ES-I3 (cell line): ENCODE data around the gene PPFIA2.

Source experiments
- H3K36me3 ChIP-seq: 2 replicates; pipeline ENCODE4 v1.6.1; 2013; ENCODE audit warnings: mild to moderate bottlenecking, low read length, control low read depth, moderate library complexity; ENCODE audit not compliant: insufficient read depth
- H3K4me1 ChIP-seq: 2 replicates; pipeline ENCODE4 v1.6.1; 2013; ENCODE audit warnings: mild to moderate bottlenecking, control low read depth, low read length; ENCODE audit not compliant: insufficient read depth
- H3K9ac ChIP-seq: 2 replicates; pipeline ENCODE4 v1.6.1; 2013; ENCODE audit warnings: low read depth, mild to moderate bottlenecking, low read length, moderate library complexity
- H3K9me3 ChIP-seq: 2 replicates; pipeline ENCODE4 v1.6.1; 2013; ENCODE audit warnings: mild to moderate bottlenecking, low read length, moderate library complexity; ENCODE audit not compliant: control insufficient read depth, insufficient read depth

The PPFIA2 gene

GRCh38 chr12:81354327-81354932 lies 404.7 kb downstream of the PPFIA2 start:
- H3K9ac ChIP-seq, result no peak overlapping the region
- no peaks in the 10 kb centered on the region for H3K4me1 ChIP-seq
- no peaks in the 10 kb centered on the region for H3K9me3 ChIP-seq
- H3K36me3 ChIP-seq, result no peaks in the 10 kb centered on the region

GRCh38 chr12:81350309-81350708 lies 408.8 kb downstream of the PPFIA2 start:
- Histone ChIP-seq H3K9me3 (no peaks in the 10 kb centered on the region), H3K4me1 (no peaks in the 10 kb centered on the region), H3K36me3 (no peaks in the 10 kb centered on the region), H3K9ac (no peak overlapping the region)

- no peaks in the 10 kb centered on the region for H3K36me3 ChIP-seq
Measured at GRCh38 chr12:81347404-81347803, 411.7 kb downstream of the PPFIA2 start.

GRCh38 chr12:81340910-81341309 lies 418.2 kb downstream of the PPFIA2 start:
- Histone ChIP-seq H3K9ac (no peak overlapping the region), H3K9me3 (no peaks in the 10 kb centered on the region), H3K36me3 (no peaks in the 10 kb centered on the region), H3K4me1 (no peaks in the 10 kb centered on the region)

More at GRCh38 chr12:81347404-81347803, 411.7 kb downstream of the PPFIA2 start:
- no peaks in the 10 kb centered on the region for H3K4me1 ChIP-seq
- no peak overlapping the region for H3K9ac ChIP-seq
- H3K9me3 ChIP-seq, result no peaks in the 10 kb centered on the region

GRCh38 chr12:81339071-81339470 lies 420.1 kb downstream of the PPFIA2 start:
- Histone ChIP-seq H3K9ac (no peak overlapping the region), H3K9me3 (no peaks in the 10 kb centered on the region), H3K4me1 (no peaks in the 10 kb centered on the region), H3K36me3 (no peaks in the 10 kb centered on the region)

GRCh38 chr12:81337886-81338285 lies 421.3 kb downstream of the PPFIA2 start:
- no peaks in the 10 kb centered on the region for H3K36me3 ChIP-seq
- H3K9ac ChIP-seq, result no peak overlapping the region
- H3K4me1 ChIP-seq, result no peaks in the 10 kb centered on the region
- H3K9me3 ChIP-seq, result no peaks in the 10 kb centered on the region

GRCh38 chr12:81333812-81334211 lies 425.3 kb downstream of the PPFIA2 start:
- Histone ChIP-seq H3K9ac (no peak overlapping the region), H3K4me1 (no peaks in the 10 kb centered on the region; the same call in 1 of the 2 replicates), H3K36me3 (no peaks in the 10 kb centered on the region), H3K9me3 (no peaks in the 10 kb centered on the region; the same call in 1 of the 2 replicates)

GRCh38 chr12:81332054-81332453 lies 427.1 kb downstream of the PPFIA2 start:
- Histone ChIP-seq H3K4me1 (no peaks in the 10 kb centered on the region; the same call in 1 of the 2 replicates), H3K36me3 (no peaks in the 10 kb centered on the region), H3K9ac (no peak overlapping the region), H3K9me3 (no peaks in the 10 kb centered on the region; the same call in 1 of the 2 replicates)

- Histone ChIP-seq H3K4me1 (no peaks in the 10 kb centered on the region; the same call in 1 of the 2 replicates), H3K9ac (no peak overlapping the region), H3K36me3 (no peaks in the 10 kb centered on the region)
Measured at GRCh38 chr12:81330480-81330879, 428.7 kb downstream of the PPFIA2 start.

GRCh38 chr12:81329085-81329484 lies 430.1 kb downstream of the PPFIA2 start:
- no peaks in the 10 kb centered on the region; the same call in 1 of the 2 replicates for H3K4me1 ChIP-seq
- no peaks in the 10 kb centered on the region; the same call in 1 of the 2 replicates for H3K9me3 ChIP-seq
- H3K9ac ChIP-seq, result no peak overlapping the region
- no peaks in the 10 kb centered on the region for H3K36me3 ChIP-seq

More at GRCh38 chr12:81330480-81330879, 428.7 kb downstream of the PPFIA2 start:
- no peaks in the 10 kb centered on the region; the same call in 1 of the 2 replicates for H3K9me3 ChIP-seq

- no peaks in the 10 kb centered on the region; the same call in 1 of the 2 replicates for H3K4me1 ChIP-seq
- H3K36me3 ChIP-seq, result no peaks in the 10 kb centered on the region
- no peak overlapping the region for H3K9ac ChIP-seq
- no peaks in the 10 kb centered on the region; the same call in 1 of the 2 replicates for H3K9me3 ChIP-seq
Measured at GRCh38 chr12:81327425-81327824, 431.7 kb downstream of the PPFIA2 start.

- Histone ChIP-seq H3K9ac (no peak overlapping the region), H3K4me1 (no peaks in the 10 kb centered on the region), H3K36me3 (no peaks in the 10 kb centered on the region), H3K9me3 (no peaks in the 10 kb centered on the region; the same call in 1 of the 2 replicates)
Measured at GRCh38 chr12:81325086-81325485, 434.1 kb downstream of the PPFIA2 start.

- Histone ChIP-seq H3K4me1 (no peaks in the 10 kb centered on the region), H3K9ac (no peak overlapping the region), H3K36me3 (no peaks in the 10 kb centered on the region), H3K9me3 (no peaks in the 10 kb centered on the region)
Measured at GRCh38 chr12:81314903-81315531, 444.1 kb downstream of the PPFIA2 start.

- Histone ChIP-seq H3K36me3 (no peaks in the 10 kb centered on the region), H3K9ac (no peak overlapping the region), H3K4me1 (no peaks in the 10 kb centered on the region), H3K9me3 (no peaks in the 10 kb centered on the region)
Measured at GRCh38 chr12:81303935-81304334, 455.2 kb downstream of the PPFIA2 start.

- H3K4me1 ChIP-seq, result no peaks in the 10 kb centered on the region
- no peak overlapping the region for H3K9ac ChIP-seq
- no peaks in the 10 kb centered on the region for H3K36me3 ChIP-seq
- H3K9me3 ChIP-seq, result no peaks in the 10 kb centered on the region
Measured at GRCh38 chr12:81300454-81300853, 458.7 kb downstream of the PPFIA2 start.
